ENCODE data around the gene ADARB1. TPM values are rescaled to one million over a fixed set of nuclear protein-coding genes. Genes with fewer than 3 reads are reported as not detected.

ADARB1 gene
- total RNA-seq, 1 experiment from 2014 or later: 14.1 TPM

- Histone ChIP-seq H3K9ac (ENCODE audit: low read length) (no peak overlapping the region), H3K9me2 (replicated peaks; ENCODE audit: low read length) (no peaks in the 10 kb centered on the region), H3K4me3 (ENCODE audit: low read length) (no peak overlapping the region), H3K9me3 (ENCODE audit: low read length) (no peaks in the 10 kb centered on the region), H2AFZ (ENCODE audit: low read length) (no peak overlapping the region), H4K20me1 (ENCODE audit: low read length) (no peaks in the 10 kb centered on the region), H3K36me3 (ENCODE audit: low read depth, low read length) (no peaks in the 10 kb centered on the region), H3K27me3 (ENCODE audit: low read length) (no peaks in the 10 kb centered on the region), H3F3A (ENCODE audit: low read length, unreplicated experiment) (no peaks in the 10 kb centered on the region), H3K4me1 (ENCODE audit: insufficient read depth, low read length) (no peaks in the 10 kb centered on the region), H3K79me2 (ENCODE audit: low read length) (no peaks in the 10 kb centered on the region), H3K27ac (ENCODE audit: low read length) (no peak overlapping the region), H3K4me2 (ENCODE audit: low read length) (no peak overlapping the region)
- BruUV-seq (replicated peaks): no TSS peak
- ChIA-PET POLR2A (ENCODE audit: unreplicated experiment) (no interaction called here), CTCF (no interaction called here)
- ATAC-seq (no peak), DNase-seq (no peak)
- TF ChIP-seq EZH2phosphoT487 (IDR thresholded peaks at IDR 0.05; ENCODE audit: borderline replicate concordance, low read length): no peak
- no peak for TF ChIP-seq EZH2 (IDR thresholded peaks at IDR 0.05; ENCODE audit: low read length, unreplicated experiment)
- TF ChIP-seq CTCF (conservative IDR thresholded peaks at IDR 0.05; ENCODE audit: low read depth, low read length): no peak
- intact Hi-C loops (cut with micrococcal nuclease): no loop called here
These were observed 33.0 kb upstream of the ADARB1 start for GRCh38 chr21:45041351-45041805.

- BruUV-seq (replicated peaks): no TSS peak
- Histone ChIP-seq H4K20me1 (ENCODE audit: low read length) (no peaks in the 10 kb centered on the region), H3F3A (ENCODE audit: low read length, unreplicated experiment) (no peaks in the 10 kb centered on the region), H3K27ac (ENCODE audit: low read length) (no peak overlapping the region), H2AFZ (ENCODE audit: low read length) (no peak overlapping the region), H3K9me2 (replicated peaks; ENCODE audit: low read length) (no peaks in the 10 kb centered on the region), H3K9me3 (ENCODE audit: low read length) (0 out of 2 replicates have a peak, but pooled peaks cover under 1% of the 10 kb centered on the region), H3K4me2 (ENCODE audit: low read length) (no peak overlapping the region), H3K27me3 (ENCODE audit: low read length) (no peaks in the 10 kb centered on the region), H3K4me1 (ENCODE audit: insufficient read depth, low read length) (no peaks in the 10 kb centered on the region), H3K79me2 (ENCODE audit: low read length) (no peaks in the 10 kb centered on the region), H3K4me3 (ENCODE audit: low read length) (no peak overlapping the region), H3K9ac (ENCODE audit: low read length) (no peak overlapping the region), H3K36me3 (ENCODE audit: low read depth, low read length) (no peaks in the 10 kb centered on the region)
- ATAC-seq (no peak), DNase-seq (no peak)
- intact Hi-C loops (cut with micrococcal nuclease): no loop called here
- POLR2A ChIA-PET (ENCODE audit: unreplicated experiment): no interaction called here
- CTCF ChIA-PET: no interaction called here
- TF ChIP-seq CTCF (conservative IDR thresholded peaks at IDR 0.05; ENCODE audit: low read depth, low read length) (no peak), EZH2 (IDR thresholded peaks at IDR 0.05; ENCODE audit: low read length, unreplicated experiment) (no peak), EZH2phosphoT487 (IDR thresholded peaks at IDR 0.05; ENCODE audit: borderline replicate concordance, low read length) (no peak)
These were observed 32.3 kb upstream of the ADARB1 start for GRCh38 chr21:45041984-45042663.

- H3K9me2 ChIP-seq (replicated peaks; ENCODE audit: low read length): no peaks in the 10 kb centered on the region
- no peak overlapping the region for H3K27ac ChIP-seq (ENCODE audit: low read length)
- no peak overlapping the region for H2AFZ ChIP-seq (ENCODE audit: low read length)
- no peak overlapping the region for H3K9ac ChIP-seq (ENCODE audit: low read length)
- H3K4me1 ChIP-seq (ENCODE audit: insufficient read depth, low read length): no peaks in the 10 kb centered on the region
- no peaks in the 10 kb centered on the region for H3K36me3 ChIP-seq (ENCODE audit: low read depth, low read length)
- intact Hi-C loops (cut with micrococcal nuclease): no loop called here
- no TSS peak for BruUV-seq (replicated peaks)
- H3K79me2 ChIP-seq (ENCODE audit: low read length): no peaks in the 10 kb centered on the region
- ChIA-PET POLR2A (ENCODE audit: unreplicated experiment) (interaction anchor here (0.6 kb wide), 1 partner anchor 31 kb away, joined by 3 read pairs; no protein-coding TSS in a partner anchor), CTCF (no interaction called here)
- H4K20me1 ChIP-seq (ENCODE audit: low read length): no peaks in the 10 kb centered on the region
- DNase-seq (no peak), ATAC-seq (no peak)
- no peak overlapping the region for H3K4me2 ChIP-seq (ENCODE audit: low read length)
- no peaks in the 10 kb centered on the region for H3K27me3 ChIP-seq (ENCODE audit: low read length)
- no peak for TF ChIP-seq CTCF (conservative IDR thresholded peaks at IDR 0.05; ENCODE audit: low read depth, low read length)
- TF ChIP-seq EZH2 (IDR thresholded peaks at IDR 0.05; ENCODE audit: low read length, unreplicated experiment): no peak
- TF ChIP-seq EZH2phosphoT487 (IDR thresholded peaks at IDR 0.05; ENCODE audit: borderline replicate concordance, low read length): no peak
- H3F3A ChIP-seq (ENCODE audit: low read length, unreplicated experiment): no peaks in the 10 kb centered on the region
- 0 out of 2 replicates have a peak, but pooled peaks cover 4% of the 10 kb centered on the region for H3K9me3 ChIP-seq (ENCODE audit: low read length)
- no peak overlapping the region for H3K4me3 ChIP-seq (ENCODE audit: low read length)
These were observed 31.7 kb upstream of the ADARB1 start for GRCh38 chr21:45042664-45043161.

All from PC-3 (cell line).